Measurements from ENCODE around the gene SCAPER.
"Not testable (repeated sequence)": the region's sequence is repeated elsewhere in the genome, so short reads cannot be mapped to it uniquely, and the experiment has no call there.

The SCAPER gene

GRCh38 chr15:76772776-76773175 lies 132.4 kb downstream of the SCAPER start:
- DNase-seq, result no peak

- no peak for DNase-seq
These were observed 141.1 kb downstream of the SCAPER start for GRCh38 chr15:76764004-76764403.

- no peak for DNase-seq
These were observed 141.6 kb downstream of the SCAPER start for GRCh38 chr15:76763554-76763953.

- DNase-seq, result no peak
These were observed 148.8 kb downstream of the SCAPER start for GRCh38 chr15:76756381-76756780.

- DNase-seq, result no peak
These were observed 151.4 kb downstream of the SCAPER start for GRCh38 chr15:76753771-76754170.

GRCh38 chr15:76753131-76753530 lies 152.0 kb downstream of the SCAPER start:
- DNase-seq, result no peak

GRCh38 chr15:76752549-76752948 lies 152.6 kb downstream of the SCAPER start:
- no peak for DNase-seq

- no peak for DNase-seq
These were observed 167.6 kb downstream of the SCAPER start for GRCh38 chr15:76737573-76737972.

- not testable (repeated sequence) for DNase-seq
These were observed 172.8 kb downstream of the SCAPER start for GRCh38 chr15:76732321-76732720.

- no peak for DNase-seq
These were observed 174.9 kb downstream of the SCAPER start for GRCh38 chr15:76730262-76730661.

GRCh38 chr15:76718863-76719262 lies 186.3 kb downstream of the SCAPER start:
- DNase-seq, result no peak

- DNase-seq, result no peak
These were observed 190.2 kb downstream of the SCAPER start for GRCh38 chr15:76714950-76715349.

- DNase-seq, result no peak
These were observed 193.8 kb downstream of the SCAPER start for GRCh38 chr15:76711351-76711827.

GRCh38 chr15:76704032-76704431 lies 201.1 kb downstream of the SCAPER start:
- DNase-seq, result not testable (repeated sequence)

- DNase-seq, result no peak
These were observed 208.3 kb downstream of the SCAPER start for GRCh38 chr15:76696840-76697239.

GRCh38 chr15:76692546-76692945 lies 212.6 kb downstream of the SCAPER start:
- not testable (repeated sequence) for DNase-seq

- not testable (repeated sequence) for DNase-seq
These were observed 217.5 kb downstream of the SCAPER start for GRCh38 chr15:76687592-76687991.

- DNase-seq, result no peak
These were observed 221.1 kb downstream of the SCAPER start for GRCh38 chr15:76684002-76684401.

GRCh38 chr15:76682833-76683232 lies 222.3 kb downstream of the SCAPER start:
- DNase-seq, result no peak

- DNase-seq, result no peak
These were observed 222.9 kb downstream of the SCAPER start for GRCh38 chr15:76682259-76682658.

GRCh38 chr15:76678766-76679165 lies 226.4 kb downstream of the SCAPER start:
- no peak for DNase-seq

GRCh38 chr15:76674883-76675282 lies 230.3 kb downstream of the SCAPER start:
- no peak for DNase-seq

GRCh38 chr15:76669521-76670207 lies 235.5 kb downstream of the SCAPER start:
- no peak for DNase-seq

GRCh38 chr15:76668900-76669299 lies 236.2 kb downstream of the SCAPER start:
- DNase-seq, result no peak
